ENCODE measurements around the gene GNG7. TPM values are rescaled to one million over a fixed set of nuclear protein-coding genes. Genes with fewer than 3 reads are reported as not detected.

The GNG7 gene
- total RNA-seq, 1 donor from 2014 or later: 7.7 TPM

- no peak overlapping the region for H3K27ac Mint-ChIP-seq (ENCODE audit: unreplicated experiment)
- H3K27me3 Mint-ChIP-seq (ENCODE audit: unreplicated experiment): peaks cover 10% of the 10 kb centered on the region
- peaks cover 3% of the 10 kb centered on the region for H3K36me3 Mint-ChIP-seq (ENCODE audit: low read depth, unreplicated experiment)
- DNase-seq (ENCODE audit: low spot score): no peak
- TF ChIP-seq, protein P1, sequence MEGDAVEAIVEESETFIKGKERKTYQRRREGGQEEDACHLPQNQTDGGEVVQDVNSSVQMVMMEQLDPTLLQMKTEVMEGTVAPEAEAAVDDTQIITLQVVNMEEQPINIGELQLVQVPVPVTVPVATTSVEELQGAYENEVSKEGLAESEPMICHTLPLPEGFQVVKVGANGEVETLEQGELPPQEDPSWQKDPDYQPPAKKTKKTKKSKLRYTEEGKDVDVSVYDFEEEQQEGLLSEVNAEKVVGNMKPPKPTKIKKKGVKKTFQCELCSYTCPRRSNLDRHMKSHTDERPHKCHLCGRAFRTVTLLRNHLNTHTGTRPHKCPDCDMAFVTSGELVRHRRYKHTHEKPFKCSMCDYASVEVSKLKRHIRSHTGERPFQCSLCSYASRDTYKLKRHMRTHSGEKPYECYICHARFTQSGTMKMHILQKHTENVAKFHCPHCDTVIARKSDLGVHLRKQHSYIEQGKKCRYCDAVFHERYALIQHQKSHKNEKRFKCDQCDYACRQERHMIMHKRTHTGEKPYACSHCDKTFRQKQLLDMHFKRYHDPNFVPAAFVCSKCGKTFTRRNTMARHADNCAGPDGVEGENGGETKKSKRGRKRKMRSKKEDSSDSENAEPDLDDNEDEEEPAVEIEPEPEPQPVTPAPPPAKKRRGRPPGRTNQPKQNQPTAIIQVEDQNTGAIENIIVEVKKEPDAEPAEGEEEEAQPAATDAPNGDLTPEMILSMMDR (IDR thresholded peaks at IDR 0.05; ENCODE audit: unreplicated experiment): no peak
- peaks cover 20% of the 10 kb centered on the region for H3K4me1 Mint-ChIP-seq (ENCODE audit: unreplicated experiment)
- H3K9me3 Mint-ChIP-seq (ENCODE audit: unreplicated experiment): no peaks in the 10 kb centered on the region
- H3K4me3 Mint-ChIP-seq (ENCODE audit: unreplicated experiment): peak overlapping the region; percentile 83
These were observed 225.3 kb downstream of the GNG7 start for GRCh38 chr19:2477141-2477710.

- Mint-ChIP-seq H3K36me3 (ENCODE audit: low read depth, unreplicated experiment) (peaks cover 3% of the 10 kb centered on the region), H3K27me3 (ENCODE audit: unreplicated experiment) (peaks cover 10% of the 10 kb centered on the region), H3K27ac (ENCODE audit: unreplicated experiment) (no peak overlapping the region), H3K9me3 (ENCODE audit: unreplicated experiment) (no peaks in the 10 kb centered on the region), H3K4me1 (ENCODE audit: unreplicated experiment) (peaks cover 20% of the 10 kb centered on the region), H3K4me3 (ENCODE audit: unreplicated experiment) (peak overlapping the region; percentile 83)
- DNase-seq (ENCODE audit: low spot score): no peak
- TF ChIP-seq, protein P1 (IDR thresholded peaks at IDR 0.05; ENCODE audit: unreplicated experiment): no peak
These were observed 225.9 kb downstream of the GNG7 start for GRCh38 chr19:2476451-2477140.

GRCh38 chr19:2475702-2476450 is 226.6 kb downstream of the GNG7 start, which contains the start of gene GADD45B:
Gene GADD45B, plus strand, starts transcription at chr19:2476127. Its CDS starts 232 bp downstream, at chr19:2476359.
- Mint-ChIP-seq H3K27ac (ENCODE audit: unreplicated experiment) (no peak within 1 kb of the TSS), H3K36me3 (ENCODE audit: low read depth, unreplicated experiment) (peaks cover 3% of the 10 kb centered on the region), H3K4me3 (ENCODE audit: unreplicated experiment) (peak within 1 kb of the TSS; percentile 83), H3K9me3 (ENCODE audit: unreplicated experiment) (no peaks in the 10 kb centered on the region), H3K4me1 (ENCODE audit: unreplicated experiment) (peaks cover 20% of the 10 kb centered on the region), H3K27me3 (ENCODE audit: unreplicated experiment) (peaks cover 10% of the 10 kb centered on the region)
- peak; percentile 88 for DNase-seq (ENCODE audit: low spot score)
- TF ChIP-seq, protein P1 (IDR thresholded peaks at IDR 0.05; ENCODE audit: unreplicated experiment): no peak

GRCh38 chr19:2475018-2475701 is 227.3 kb downstream of the GNG7 start:
- Mint-ChIP-seq H3K9me3 (ENCODE audit: unreplicated experiment) (no peaks in the 10 kb centered on the region), H3K4me3 (ENCODE audit: unreplicated experiment) (no peak overlapping the region), H3K27ac (ENCODE audit: unreplicated experiment) (no peak overlapping the region), H3K4me1 (ENCODE audit: unreplicated experiment) (peaks cover 20% of the 10 kb centered on the region), H3K36me3 (ENCODE audit: low read depth, unreplicated experiment) (peaks cover 3% of the 10 kb centered on the region), H3K27me3 (ENCODE audit: unreplicated experiment) (peaks cover 10% of the 10 kb centered on the region)
- DNase-seq (ENCODE audit: low spot score): no peak
- TF ChIP-seq, protein P1 (IDR thresholded peaks at IDR 0.05; ENCODE audit: unreplicated experiment): no peak

Measured in endothelial cell (in vitro differentiated cells).